ENCODE measurements around the gene GSTT4.
"Not testable (repeated sequence)": the region's sequence is repeated elsewhere in the genome, so short reads cannot be mapped to it uniquely, and the experiment has no call there.

GSTT4 gene

DNA sequence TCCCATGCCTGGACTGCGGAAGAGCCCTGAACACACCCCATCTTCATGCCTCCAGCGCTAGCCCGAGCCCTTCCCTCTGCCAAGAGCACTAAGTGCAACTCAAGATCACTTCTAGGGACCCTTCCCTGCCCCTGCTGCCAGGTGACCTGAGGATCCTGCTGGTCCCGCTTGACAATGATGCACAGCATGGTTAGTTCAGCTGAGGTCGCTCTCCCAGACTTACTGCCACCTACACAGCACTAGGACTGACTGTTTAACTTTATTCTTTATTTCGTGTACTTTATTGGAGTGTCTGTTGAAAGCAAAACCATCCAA is 50.3 kb downstream of the GSTT4 start:
- H3K27ac ChIP-seq (ENCODE audit: low read depth, low read length); H3K36me3 ChIP-seq (ENCODE audit: control insufficient read depth, insufficient read depth, low read length); H3K4me1 ChIP-seq (ENCODE audit: control insufficient read depth, insufficient read depth, low read length); H3K4me3 ChIP-seq (ENCODE audit: low read length); H3K27me3 ChIP-seq (ENCODE audit: control insufficient read depth, insufficient read depth, low read length); H3K9ac ChIP-seq (ENCODE audit: low read length): not testable (repeated sequence)

DNA sequence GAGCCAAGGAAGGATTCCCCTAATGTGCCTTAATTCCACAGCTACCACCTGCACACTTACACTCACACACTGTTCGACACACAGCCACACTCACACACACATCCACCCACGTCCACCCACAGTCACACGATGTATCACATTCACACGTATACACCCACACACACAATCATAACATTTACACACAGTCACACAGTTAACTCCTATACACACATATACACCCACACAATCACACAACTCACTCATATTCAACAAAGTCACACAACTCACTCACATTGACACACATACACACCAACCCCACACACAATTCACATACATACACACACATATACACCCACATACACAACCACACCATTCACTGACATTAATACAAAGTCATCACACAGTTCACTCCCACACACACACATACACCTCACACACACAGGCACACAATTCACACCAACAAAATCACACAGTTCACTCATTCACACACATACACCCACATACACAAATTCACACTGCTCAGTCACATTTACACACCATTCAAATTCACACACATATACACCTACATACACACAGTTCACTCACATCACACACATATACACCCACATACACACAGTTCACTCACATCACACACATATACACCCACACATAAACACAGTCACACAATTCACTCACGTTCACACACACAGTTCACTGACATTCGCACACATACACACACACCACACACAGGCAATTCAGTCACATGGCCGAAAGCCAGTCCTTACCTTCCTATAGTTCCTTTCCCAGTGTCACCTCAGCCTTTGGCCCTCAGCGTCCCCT is 50.9 kb downstream of the GSTT4 start:
- not testable (repeated sequence) for H3K4me1 ChIP-seq (ENCODE audit: control insufficient read depth, insufficient read depth, low read length); H3K27me3 ChIP-seq (ENCODE audit: control insufficient read depth, insufficient read depth, low read length); H3K27ac ChIP-seq (ENCODE audit: low read depth, low read length); H3K36me3 ChIP-seq (ENCODE audit: control insufficient read depth, insufficient read depth, low read length); H3K4me3 ChIP-seq (ENCODE audit: low read length); H3K9ac ChIP-seq (ENCODE audit: low read length)

DNA sequence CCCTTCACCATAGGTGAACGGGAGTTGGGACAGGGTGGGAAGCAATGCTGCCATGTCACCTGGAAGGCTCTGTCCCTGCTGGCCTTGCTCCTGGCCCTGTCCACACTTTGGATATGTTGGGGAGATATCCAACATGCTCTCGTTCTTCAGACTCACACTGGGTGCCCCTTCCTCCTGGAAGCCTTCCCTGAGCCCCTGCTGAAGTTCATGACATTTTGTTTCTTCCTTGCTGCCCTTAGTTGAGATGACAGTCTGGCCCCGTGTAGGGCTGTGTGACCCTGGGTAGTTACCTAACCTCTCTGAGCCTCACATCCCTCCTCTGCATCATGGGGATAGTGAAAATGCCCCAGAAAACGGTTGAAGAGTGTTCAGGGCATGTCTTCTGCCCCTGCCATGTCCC is 51.8 kb downstream of the GSTT4 start:
- H3K4me1 ChIP-seq (ENCODE audit: control insufficient read depth, insufficient read depth, low read length); H3K27ac ChIP-seq (ENCODE audit: low read depth, low read length); H3K36me3 ChIP-seq (ENCODE audit: control insufficient read depth, insufficient read depth, low read length); H3K9ac ChIP-seq (ENCODE audit: low read length); H3K4me3 ChIP-seq (ENCODE audit: low read length); H3K27me3 ChIP-seq (ENCODE audit: control insufficient read depth, insufficient read depth, low read length): not testable (repeated sequence)

DNA sequence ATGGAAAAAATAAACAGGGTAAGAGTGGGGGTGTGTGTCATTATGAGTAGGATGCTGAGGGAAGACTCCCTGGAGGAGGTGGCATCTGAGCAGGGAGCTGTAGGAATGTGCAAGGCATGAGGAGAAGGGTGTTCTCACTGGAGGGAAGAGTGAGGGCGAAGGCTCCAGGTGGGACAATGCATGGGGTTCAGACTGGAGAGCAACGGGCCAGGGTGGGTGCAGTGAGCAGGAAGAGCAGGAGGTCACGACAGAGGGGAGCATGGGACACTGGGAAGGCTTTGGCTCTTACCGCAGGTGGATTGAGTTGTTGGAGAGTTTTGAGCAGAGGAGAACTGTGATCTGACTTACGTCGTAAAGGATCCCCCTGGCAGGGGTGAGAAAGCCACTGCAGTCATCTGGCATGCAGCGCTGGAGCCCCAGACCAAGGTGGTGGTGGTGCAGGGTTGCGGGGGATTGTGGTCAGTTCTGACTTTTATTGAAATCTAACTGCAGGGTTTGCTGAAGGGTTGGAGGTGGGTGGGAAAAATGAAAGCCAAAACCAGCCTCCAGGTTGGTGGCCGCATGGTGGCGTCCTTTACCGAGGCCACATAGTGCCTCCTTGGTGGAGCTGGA is 52.4 kb downstream of the GSTT4 start:
- H3K4me1 ChIP-seq (ENCODE audit: control insufficient read depth, insufficient read depth, low read length); H3K4me3 ChIP-seq (ENCODE audit: low read length); H3K27me3 ChIP-seq (ENCODE audit: control insufficient read depth, insufficient read depth, low read length); H3K36me3 ChIP-seq (ENCODE audit: control insufficient read depth, insufficient read depth, low read length); H3K27ac ChIP-seq (ENCODE audit: low read depth, low read length); H3K9ac ChIP-seq (ENCODE audit: low read length): not testable (repeated sequence)

DNA sequence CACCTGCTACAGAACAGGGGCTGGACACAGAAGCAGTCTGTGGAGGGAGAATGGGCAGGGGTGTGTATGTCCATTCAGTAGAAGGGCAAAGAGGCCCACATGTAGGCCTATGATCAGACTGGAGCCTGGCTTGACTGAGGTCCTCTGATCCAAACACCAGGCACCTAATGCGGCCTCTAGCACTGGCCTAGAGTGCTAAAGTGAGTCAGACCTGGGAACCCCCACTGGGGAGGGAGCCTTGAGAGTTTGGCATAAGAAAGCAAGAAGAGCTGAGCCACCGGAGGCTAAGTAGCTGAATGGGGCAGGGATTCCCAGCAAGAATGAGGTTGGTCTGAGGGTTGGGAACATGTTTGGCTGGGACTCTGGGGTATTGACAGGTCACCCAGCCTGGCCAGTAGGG is 53.9 kb downstream of the GSTT4 start:
- not testable (repeated sequence) for H3K27me3 ChIP-seq (ENCODE audit: control insufficient read depth, insufficient read depth, low read length); H3K9ac ChIP-seq (ENCODE audit: low read length); H3K4me1 ChIP-seq (ENCODE audit: control insufficient read depth, insufficient read depth, low read length); H3K4me3 ChIP-seq (ENCODE audit: low read length); H3K27ac ChIP-seq (ENCODE audit: low read depth, low read length); H3K36me3 ChIP-seq (ENCODE audit: control insufficient read depth, insufficient read depth, low read length)

DNA sequence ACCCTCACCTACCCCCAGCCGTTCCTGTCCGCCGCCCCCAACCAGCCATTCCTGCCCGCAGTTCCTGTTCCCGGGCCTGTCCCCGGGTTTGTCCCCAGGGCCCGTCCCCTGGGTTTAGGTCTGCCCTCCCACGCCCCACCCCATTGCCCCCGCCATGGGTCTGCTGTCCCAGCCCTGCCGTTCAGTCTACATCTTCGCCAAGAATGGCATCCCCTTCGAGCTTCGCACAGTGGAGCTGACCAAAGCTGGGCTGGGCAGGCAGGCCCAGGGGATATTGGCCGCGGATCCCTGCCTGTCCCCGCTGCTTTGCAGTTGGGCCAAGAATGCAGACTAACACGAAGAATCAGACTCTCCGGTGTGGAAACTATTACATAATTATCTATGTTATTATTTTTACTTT is 55.5 kb downstream of the GSTT4 start:
- H3K27ac ChIP-seq (ENCODE audit: low read depth, low read length); H3K4me1 ChIP-seq (ENCODE audit: control insufficient read depth, insufficient read depth, low read length); H3K36me3 ChIP-seq (ENCODE audit: control insufficient read depth, insufficient read depth, low read length); H3K9ac ChIP-seq (ENCODE audit: low read length); H3K27me3 ChIP-seq (ENCODE audit: control insufficient read depth, insufficient read depth, low read length); H3K4me3 ChIP-seq (ENCODE audit: low read length): not testable (repeated sequence)

All from rectal smooth muscle tissue (tissue), 1 donor.